RWPE2 (cell line): ENCODE measurements around the gene CUBN.
"Not testable (repeated sequence)": the region's sequence is repeated elsewhere in the genome, so short reads cannot be mapped to it uniquely, and the experiment has no call there.

Experiments used
- ATAC-seq: fragments of 200-7000 bp; cut with Tn5 transposase; 3 replicates; pipeline ENCODE4 v1.9.1; 2021; ENCODE audit warnings: low read depth
- DNase-seq: peaks from one replicate; pipeline ENCODE4 v3.0.0-alpha.2; 2020; ENCODE audit warnings: low spot score
- H3K27ac ChIP-seq: fragments of 450-650 bp; 2 replicates; pipeline ENCODE4 v1.5.1; 2017; ENCODE audit warnings: mild to moderate bottlenecking; ENCODE audit not compliant: poor library complexity, severe bottlenecking
- H3K27me3 ChIP-seq: fragments of 250-450 bp; sonication (Bioruptor Pico); 2 replicates; pipeline ENCODE4 v1.5.1; 2021; ENCODE audit warnings: mild to moderate bottlenecking, moderate library complexity; ENCODE audit not compliant: insufficient read depth, poor library complexity, severe bottlenecking
- H3K36me3 ChIP-seq: fragments of 250-450 bp; sonication (Bioruptor Pico); 2 replicates; pipeline ENCODE4 v1.5.1; 2020; ENCODE audit warnings: low read depth, mild to moderate bottlenecking, moderate library complexity
- H3K4me1 ChIP-seq: fragments of 250-450 bp; sonication (Bioruptor Pico); 2 replicates; pipeline ENCODE4 v1.5.1; 2021; ENCODE audit warnings: mild to moderate bottlenecking, moderate library complexity; ENCODE audit not compliant: insufficient read depth, poor library complexity, severe bottlenecking
- H3K4me3 ChIP-seq: fragments of 250-450 bp; sonication (Bioruptor Pico); 2 replicates; pipeline ENCODE4 v1.5.1; 2021; ENCODE audit warnings: mild to moderate bottlenecking, moderate library complexity; ENCODE audit not compliant: severe bottlenecking
- H3K9me3 ChIP-seq: fragments of 250-450 bp; sonication (Bioruptor Pico); 2 replicates; pipeline ENCODE4 v1.5.1; 2021; ENCODE audit warnings: mild to moderate bottlenecking, moderate library complexity; ENCODE audit not compliant: severe bottlenecking
- TF ChIP-seq, protein P1 (sequence below): fragments of 450-650 bp; IDR thresholded peaks from one replicate; pipeline ENCODE4 v1.5.1; 2017; ENCODE audit warnings: mild to moderate bottlenecking, moderate library complexity; ENCODE audit not compliant: poor library complexity, severe bottlenecking

CUBN gene

GRCh38 chr10:16835228-16835627, 294.4 kb downstream of the CUBN start:
- H3K9me3 ChIP-seq = no peaks in the 10 kb centered on the region
- H3K36me3 ChIP-seq = no peaks in the 10 kb centered on the region
- H3K27ac ChIP-seq = no peak overlapping the region
- no peak for ATAC-seq
- DNase-seq = no peak
- no peak overlapping the region for H3K4me3 ChIP-seq
- H3K27me3 ChIP-seq = no peaks in the 10 kb centered on the region
- H3K4me1 ChIP-seq = peaks cover 4% of the 10 kb centered on the region
- TF ChIP-seq, protein P1, sequence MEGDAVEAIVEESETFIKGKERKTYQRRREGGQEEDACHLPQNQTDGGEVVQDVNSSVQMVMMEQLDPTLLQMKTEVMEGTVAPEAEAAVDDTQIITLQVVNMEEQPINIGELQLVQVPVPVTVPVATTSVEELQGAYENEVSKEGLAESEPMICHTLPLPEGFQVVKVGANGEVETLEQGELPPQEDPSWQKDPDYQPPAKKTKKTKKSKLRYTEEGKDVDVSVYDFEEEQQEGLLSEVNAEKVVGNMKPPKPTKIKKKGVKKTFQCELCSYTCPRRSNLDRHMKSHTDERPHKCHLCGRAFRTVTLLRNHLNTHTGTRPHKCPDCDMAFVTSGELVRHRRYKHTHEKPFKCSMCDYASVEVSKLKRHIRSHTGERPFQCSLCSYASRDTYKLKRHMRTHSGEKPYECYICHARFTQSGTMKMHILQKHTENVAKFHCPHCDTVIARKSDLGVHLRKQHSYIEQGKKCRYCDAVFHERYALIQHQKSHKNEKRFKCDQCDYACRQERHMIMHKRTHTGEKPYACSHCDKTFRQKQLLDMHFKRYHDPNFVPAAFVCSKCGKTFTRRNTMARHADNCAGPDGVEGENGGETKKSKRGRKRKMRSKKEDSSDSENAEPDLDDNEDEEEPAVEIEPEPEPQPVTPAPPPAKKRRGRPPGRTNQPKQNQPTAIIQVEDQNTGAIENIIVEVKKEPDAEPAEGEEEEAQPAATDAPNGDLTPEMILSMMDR = no peak

DNA sequence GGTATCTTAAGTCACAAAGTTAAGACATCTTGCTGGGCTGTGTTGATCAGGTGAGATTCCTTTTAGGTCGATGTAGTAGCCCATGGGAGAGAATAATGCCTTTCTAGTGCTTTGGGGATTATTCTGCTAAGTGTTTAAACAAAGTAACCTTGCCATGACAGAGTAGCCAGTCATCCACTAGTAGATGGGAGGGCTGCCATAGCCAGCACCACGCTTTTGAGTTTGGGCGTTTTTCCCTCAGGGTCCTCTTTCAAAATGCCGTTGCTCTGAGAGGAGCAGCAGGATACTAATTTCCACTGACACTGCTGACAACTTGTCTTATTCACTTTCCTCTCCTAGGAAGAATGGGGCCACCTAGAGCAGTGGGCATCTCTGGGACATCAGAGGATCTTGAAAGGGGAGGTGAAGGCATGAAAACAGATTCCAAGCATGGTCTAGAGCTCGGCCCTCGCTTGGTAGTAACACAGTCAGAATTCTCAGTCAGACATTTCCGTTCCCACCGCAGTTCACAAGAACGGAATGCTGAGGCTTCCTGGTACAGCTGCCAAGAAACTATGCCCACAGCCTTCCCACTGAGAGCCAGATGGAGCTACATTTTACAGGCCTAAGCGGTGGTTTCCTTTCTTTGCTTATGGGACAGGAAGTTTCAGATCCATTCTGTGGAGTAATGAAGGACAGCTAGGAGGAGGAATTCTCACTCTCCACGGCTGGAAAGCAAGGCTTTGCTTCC, 297.1 kb downstream of the CUBN start:
- Histone ChIP-seq H3K27me3 (no peaks in the 10 kb centered on the region), H3K27ac (peak overlapping the region; percentile 37), H3K9me3 (no peaks in the 10 kb centered on the region), H3K36me3 (no peaks in the 10 kb centered on the region), H3K4me1 (peaks cover 4% of the 10 kb centered on the region), H3K4me3 (no peak overlapping the region)
- ATAC-seq (peak; percentile 75), DNase-seq (no peak)
- TF ChIP-seq, protein P1 = no peak

- ATAC-seq (peak; percentile 55), DNase-seq (no peak)
- Histone ChIP-seq H3K36me3 (no peaks in the 10 kb centered on the region), H3K4me3 (no peak overlapping the region), H3K9me3 (no peaks in the 10 kb centered on the region), H3K4me1 (peaks cover 4% of the 10 kb centered on the region), H3K27ac (no peak overlapping the region), H3K27me3 (no peaks in the 10 kb centered on the region)
- TF ChIP-seq, protein P1 = no peak
Observed at GRCh38 chr10:16828701-16829175, 300.9 kb downstream of the CUBN start.

- Histone ChIP-seq H3K4me1 (peaks cover 4% of the 10 kb centered on the region), H3K27ac (no peak overlapping the region), H3K36me3 (no peaks in the 10 kb centered on the region), H3K9me3 (no peaks in the 10 kb centered on the region), H3K27me3 (no peaks in the 10 kb centered on the region), H3K4me3 (no peak overlapping the region)
- DNase-seq (no peak), ATAC-seq (peak; percentile 59; the same call in 2 of the 3 replicates)
- TF ChIP-seq, protein P1 = peak; percentile 78
Observed at GRCh38 chr10:16828114-16828568, 301.5 kb downstream of the CUBN start.

DNA sequence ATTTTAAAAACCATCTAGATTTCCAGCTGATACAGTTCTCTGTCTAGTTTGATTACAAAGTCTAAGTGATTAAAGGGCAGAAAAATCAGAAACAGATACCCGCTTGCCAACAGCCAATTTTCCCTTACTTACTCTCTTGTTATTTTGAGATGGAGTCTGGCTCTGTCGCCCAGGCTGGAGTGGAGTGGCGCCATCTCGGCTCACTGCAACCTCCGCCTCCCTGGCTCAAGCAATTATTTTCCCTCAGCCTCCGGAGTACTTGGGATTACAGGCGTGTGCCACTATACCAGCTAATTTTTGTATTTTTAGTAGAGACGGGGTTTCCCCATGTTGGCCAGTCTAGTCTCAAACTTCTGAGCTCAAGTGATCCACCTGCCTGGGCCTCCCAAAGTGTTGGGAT, 302.1 kb downstream of the CUBN start:
- not testable (repeated sequence) for H3K27me3 ChIP-seq, H3K9me3 ChIP-seq, H3K4me3 ChIP-seq, DNase-seq, H3K36me3 ChIP-seq, ATAC-seq, H3K27ac ChIP-seq, H3K4me1 ChIP-seq
